Measurements from ENCODE around the gene MYH4. TPM values are rescaled to one million over a fixed set of nuclear protein-coding genes. Genes with fewer than 3 reads are reported as not detected.

MYH4 gene
- total and polyA plus RNA-seq, 9 of the 15 experiments (the other 6 are each of a cell fraction or from before 2014, with no cell fraction given), result not detected

- H3K4me3 ChIP-seq, result no peak overlapping the region
- TF ChIP-seq ETV6 (IDR thresholded peaks at IDR 0.05; ENCODE audit: borderline replicate concordance in 1 of 2, low read depth in 2 of 2, low read length in 1 of 2) (no peak), ETV6 (CRISPR knock-in tag; IDR thresholded peaks at IDR 0.05; ENCODE audit: borderline replicate concordance) (no peak), NR1H2 (CRISPR knock-in tag; IDR thresholded peaks at IDR 0.05) (no peak)
- no peaks in the 10 kb centered on the region for H3K9me3 ChIP-seq (replicated peaks; ENCODE audit: control insufficient read depth, insufficient read depth, low read depth, low read length)
- WGBS (ENCODE audit: insufficient coverage, low coverage, missing lambda C conversion rate), result 3% methylated on average over 4 of the region's 4 CpGs
- H3K4me2 ChIP-seq (ENCODE audit: insufficient read depth, low read length), result no peak overlapping the region
- intact Hi-C loops (cut with micrococcal nuclease), result no loop called here
- no peak overlapping the region for H2AFZ ChIP-seq (ENCODE audit: low read depth, low read length)
- H3K4me1 ChIP-seq (replicated peaks in 1 of 2; ENCODE audit: control insufficient read depth in 2 of 2, insufficient read depth in 2 of 2, low read length in 2 of 2), result no peaks in the 10 kb centered on the region
- no peak overlapping the region for H3K27ac ChIP-seq (ENCODE audit: extremely low read depth, low read depth, low read length)
- no peaks in the 10 kb centered on the region for H3K79me2 ChIP-seq (ENCODE audit: control insufficient read depth, insufficient read depth, low read length)
- no peaks in the 10 kb centered on the region for H3K27me3 ChIP-seq (ENCODE audit: control insufficient read depth in 2 of 2, insufficient read depth in 2 of 2, low read length in 2 of 2)
- in situ Hi-C loops (cut with MboI), result no loop called here
- FAIRE-seq, result no peak
- DNase-seq (ENCODE audit: extremely low read depth in 1 of 4, low spot score in 3 of 4), result no peak
- H3K9me1 ChIP-seq (ENCODE audit: control insufficient read depth, insufficient read depth, low read length), result no peaks in the 10 kb centered on the region
- POLR2A ChIA-PET, result no interaction called here
- BruUV-seq (replicated peaks), result no TSS peak
- CTCF ChIA-PET (ENCODE audit: low intra/inter-chr PET ratio), result no interaction called here
- no peaks in the 10 kb centered on the region for H4K20me1 ChIP-seq (replicated peaks; ENCODE audit: control insufficient read depth, insufficient read depth, low read length)
- no peak overlapping the region for H3K9ac ChIP-seq (ENCODE audit: insufficient read depth in 1 of 2, low read depth in 2 of 2, low read length in 2 of 2)
- no peaks in the 10 kb centered on the region for H3K36me3 ChIP-seq (ENCODE audit: control insufficient read depth, insufficient read depth, low read length)
- no peak for ATAC-seq
These were observed 54.2 kb downstream of the MYH4 start for GRCh38 chr17:10415161-10415560.

- Histone ChIP-seq H3K4me1 (replicated peaks in 1 of 2; ENCODE audit: control insufficient read depth in 2 of 2, insufficient read depth in 2 of 2, low read length in 2 of 2) (no peaks in the 10 kb centered on the region), H3K9me1 (ENCODE audit: control insufficient read depth, insufficient read depth, low read length) (no peaks in the 10 kb centered on the region), H2AFZ (ENCODE audit: low read depth, low read length) (no peak overlapping the region), H3K4me2 (ENCODE audit: insufficient read depth, low read length) (no peak overlapping the region), H3K79me2 (ENCODE audit: control insufficient read depth, insufficient read depth, low read length) (no peaks in the 10 kb centered on the region), H3K4me3 (no peak overlapping the region), H3K36me3 (ENCODE audit: control insufficient read depth, insufficient read depth, low read length) (no peaks in the 10 kb centered on the region), H3K27me3 (ENCODE audit: control insufficient read depth in 2 of 2, insufficient read depth in 2 of 2, low read length in 2 of 2) (peaks cover 0 to 4% of the 10 kb centered on the region in 2 experiments; a peak in 1 of 5 replicates), H3K9ac (ENCODE audit: insufficient read depth in 1 of 2, low read depth in 2 of 2, low read length in 2 of 2) (no peak overlapping the region), H4K20me1 (replicated peaks; ENCODE audit: control insufficient read depth, insufficient read depth, low read length) (no peaks in the 10 kb centered on the region), H3K9me3 (replicated peaks; ENCODE audit: control insufficient read depth, insufficient read depth, low read depth, low read length) (no peaks in the 10 kb centered on the region), H3K27ac (ENCODE audit: extremely low read depth, low read depth, low read length) (no peak overlapping the region)
- no TSS peak for BruUV-seq (replicated peaks)
- CTCF ChIA-PET (ENCODE audit: low intra/inter-chr PET ratio), result no interaction called here
- intact Hi-C loops (cut with micrococcal nuclease) (no loop called here), in situ Hi-C loops (cut with MboI) (no loop called here)
- POLR2A ChIA-PET, result interaction anchor here (0.8 kb wide), 1 partner anchor 9 kb away, joined by 3 read pairs; no protein-coding TSS in a partner anchor
- FAIRE-seq (no peak), ATAC-seq (no peak), DNase-seq (ENCODE audit: extremely low read depth in 1 of 4, low spot score in 3 of 4) (no peak)
- TF ChIP-seq ZNF445 (CRISPR knock-in tag; IDR thresholded peaks at IDR 0.05; ENCODE audit: low read depth) (no peak), ZNF518B (CRISPR knock-in tag; IDR thresholded peaks at IDR 0.05) (no peak), CTBP1 (IDR thresholded peaks at IDR 0.05; ENCODE audit: borderline replicate concordance) (no peak), SRSF7 (optimal IDR thresholded peaks at IDR 0.05; ENCODE audit: low read depth, low read length) (no peak), E2F4 (CRISPR knock-in tag; IDR thresholded peaks at IDR 0.05; ENCODE audit: low read depth) (no peak), STAT6 (CRISPR knock-in tag; IDR thresholded peaks at IDR 0.05) (no peak)
These were observed 65.8 kb downstream of the MYH4 start for GRCh38 chr17:10403589-10403988.
